Measurements from ENCODE around the gene ETS1.

- TF ChIP-seq REST (IDR thresholded peaks at IDR 0.05; ENCODE audit: insufficient replicate concordance, low read depth) (no peak), CTCF (IDR thresholded peaks at IDR 0.05; ENCODE audit: insufficient read depth, low read length) (no peak)
Observed at GRCh38 chr11:128618603-128619002, 31.2 kb upstream of the ETS1 start.

Measured in HL-60 (cell line).